ENCODE results near the gene HTRA3. TPM values are rescaled to one million over a fixed set of nuclear protein-coding genes. Genes with fewer than 3 reads are reported as not detected.

The HTRA3 gene
- total RNA-seq, 4 donors from 2014 or later = 22.8 to 65.3 (median 29.5) TPM

DNA sequence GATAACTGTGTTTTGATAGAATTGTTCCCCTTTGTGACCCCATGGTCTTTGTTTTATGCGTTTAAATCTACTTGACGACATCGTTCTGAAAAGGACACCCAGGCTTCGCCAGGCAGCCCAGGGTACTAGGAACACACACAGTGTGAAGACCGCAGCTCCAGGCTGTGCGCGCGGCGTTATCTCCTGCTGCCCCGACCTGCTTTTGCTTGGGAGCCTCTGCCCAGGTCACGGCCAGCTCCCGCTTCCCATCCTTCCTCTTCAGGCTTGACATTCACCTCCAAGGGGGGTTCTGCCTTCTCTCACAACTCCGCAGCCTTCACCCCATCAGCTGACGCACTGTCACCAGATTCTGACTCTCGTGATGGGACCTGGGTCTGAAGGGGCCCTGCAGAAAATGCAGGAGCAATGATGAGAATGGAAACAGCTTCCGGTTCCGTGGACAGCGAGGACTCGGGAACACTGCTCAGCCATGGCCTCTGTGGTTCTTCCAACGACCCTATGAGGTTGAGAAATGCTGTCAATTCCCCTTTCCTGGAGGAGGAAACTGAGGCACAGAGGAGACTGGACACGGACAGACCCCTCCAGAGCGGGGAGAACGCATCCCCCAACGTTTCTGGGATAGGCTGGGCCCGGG is 536 bp upstream of the HTRA3 start:
- H3K4me1 ChIP-seq = peaks cover 0 to 12% of the 10 kb centered on the region in 2 donors
- no peaks in the 10 kb centered on the region for H3K9me3 ChIP-seq
- intact Hi-C loops (cut with DNase I; ENCODE audit: low total_unique reads) = no loop called here
- peak overlapping the region in 1 of 2 donors; percentile 54 for H3K4me3 ChIP-seq
- TF ChIP-seq POLR2A (IDR thresholded peaks at IDR 0.05) = no peak
- TF ChIP-seq, protein P1, sequence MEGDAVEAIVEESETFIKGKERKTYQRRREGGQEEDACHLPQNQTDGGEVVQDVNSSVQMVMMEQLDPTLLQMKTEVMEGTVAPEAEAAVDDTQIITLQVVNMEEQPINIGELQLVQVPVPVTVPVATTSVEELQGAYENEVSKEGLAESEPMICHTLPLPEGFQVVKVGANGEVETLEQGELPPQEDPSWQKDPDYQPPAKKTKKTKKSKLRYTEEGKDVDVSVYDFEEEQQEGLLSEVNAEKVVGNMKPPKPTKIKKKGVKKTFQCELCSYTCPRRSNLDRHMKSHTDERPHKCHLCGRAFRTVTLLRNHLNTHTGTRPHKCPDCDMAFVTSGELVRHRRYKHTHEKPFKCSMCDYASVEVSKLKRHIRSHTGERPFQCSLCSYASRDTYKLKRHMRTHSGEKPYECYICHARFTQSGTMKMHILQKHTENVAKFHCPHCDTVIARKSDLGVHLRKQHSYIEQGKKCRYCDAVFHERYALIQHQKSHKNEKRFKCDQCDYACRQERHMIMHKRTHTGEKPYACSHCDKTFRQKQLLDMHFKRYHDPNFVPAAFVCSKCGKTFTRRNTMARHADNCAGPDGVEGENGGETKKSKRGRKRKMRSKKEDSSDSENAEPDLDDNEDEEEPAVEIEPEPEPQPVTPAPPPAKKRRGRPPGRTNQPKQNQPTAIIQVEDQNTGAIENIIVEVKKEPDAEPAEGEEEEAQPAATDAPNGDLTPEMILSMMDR (IDR thresholded peaks at IDR 0.05) = no peak
- H3K36me3 ChIP-seq = no peaks in the 10 kb centered on the region
- peak overlapping the region; percentile 73 to 78 for H3K27ac ChIP-seq
- no peaks in the 10 kb centered on the region for H3K27me3 ChIP-seq
- DNase-seq = no peak

DNA sequence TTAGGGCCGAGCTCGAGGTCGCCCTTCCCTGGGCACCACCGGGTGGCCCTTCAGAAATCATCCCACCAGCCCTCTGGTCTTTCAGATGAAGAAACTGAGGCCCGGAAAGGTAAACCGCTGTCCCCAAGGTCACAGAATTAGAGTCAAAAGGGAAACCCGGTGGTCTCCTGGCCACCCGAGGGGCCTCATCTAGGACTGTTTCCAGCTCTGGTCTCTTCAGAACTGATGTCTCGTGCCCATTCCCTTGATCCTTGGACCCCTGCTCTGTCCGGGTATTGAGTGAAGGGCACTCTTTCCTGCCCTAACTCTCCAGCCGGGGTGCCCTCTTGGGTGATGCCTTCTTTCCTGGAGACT is 841 bp downstream of the HTRA3 start:
- Histone ChIP-seq H3K27me3 (no peaks in the 10 kb centered on the region), H3K36me3 (no peaks in the 10 kb centered on the region), H3K4me1 (peaks cover 2 to 12% of the 10 kb centered on the region in 2 donors), H3K27ac (peak overlapping the region; percentile 73 to 78), H3K4me3 (peak overlapping the region; percentile 23 to 54), H3K9me3 (no peaks in the 10 kb centered on the region)
- intact Hi-C loops (cut with DNase I; ENCODE audit: low total_unique reads) = loop anchor here (10.0 kb wide), 1 partner anchor 134 kb away; no protein-coding TSS in a partner anchor
- TF ChIP-seq, protein P1 (IDR thresholded peaks at IDR 0.05) = no peak
- no peak for TF ChIP-seq POLR2A (IDR thresholded peaks at IDR 0.05)
- DNase-seq = no peak

DNA sequence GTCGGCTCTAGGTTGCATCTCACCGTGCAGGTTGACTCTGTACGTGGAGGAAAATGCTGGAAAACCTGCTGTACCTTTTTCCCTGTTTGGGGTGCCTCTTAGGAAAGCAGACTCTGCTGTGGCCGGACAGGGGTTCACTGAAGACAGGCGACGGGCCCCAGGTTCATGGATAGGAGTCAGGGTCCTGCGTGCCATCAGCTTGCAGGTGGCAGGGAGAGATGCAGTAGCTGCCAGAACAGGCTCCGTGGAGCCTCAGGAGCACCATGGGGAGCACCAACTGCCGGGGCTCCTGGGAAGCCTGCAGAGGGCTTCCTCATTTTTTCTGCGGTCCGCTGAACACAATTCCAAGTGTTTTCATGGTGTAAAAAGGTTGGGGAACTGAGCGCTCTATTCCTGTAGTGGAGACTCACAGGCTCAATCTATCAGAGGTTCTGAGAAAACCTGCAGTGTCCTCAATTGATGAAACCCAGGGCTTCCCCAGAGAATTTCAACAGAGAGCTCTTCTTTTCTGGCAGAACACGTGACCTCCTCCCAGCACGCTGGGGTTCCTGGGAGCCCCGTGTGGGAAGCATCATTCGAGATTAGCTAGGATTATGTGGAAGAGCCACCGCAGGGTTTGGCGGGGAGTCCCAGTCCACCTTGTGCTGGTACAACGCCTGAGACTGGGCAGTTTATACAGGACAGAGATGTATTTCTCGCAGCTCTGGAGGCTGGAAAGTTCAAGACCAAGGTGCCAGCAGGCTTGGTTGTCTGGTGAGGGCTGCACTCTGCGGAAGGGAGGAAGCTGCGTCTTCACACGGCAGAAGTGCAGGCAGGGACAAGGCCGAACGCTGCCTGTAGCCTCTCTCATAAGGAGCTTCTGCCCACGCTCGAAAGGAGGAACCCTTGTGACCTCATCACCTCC is 1.6 kb downstream of the HTRA3 start:
- Histone ChIP-seq H3K4me3 (peak overlapping the region; percentile 23 to 54), H3K4me1 (peaks cover 4 to 12% of the 10 kb centered on the region in 2 donors), H3K27me3 (no peaks in the 10 kb centered on the region), H3K27ac (peak overlapping the region; percentile 73 to 78), H3K36me3 (no peaks in the 10 kb centered on the region), H3K9me3 (no peaks in the 10 kb centered on the region)
- DNase-seq = no peak
- intact Hi-C loops (cut with DNase I; ENCODE audit: low total_unique reads) = loop anchor here (10.0 kb wide), 1 partner anchor 134 kb away; no protein-coding TSS in a partner anchor
- no peak for TF ChIP-seq POLR2A (IDR thresholded peaks at IDR 0.05)
- TF ChIP-seq, protein P1 (IDR thresholded peaks at IDR 0.05) = no peak

DNA sequence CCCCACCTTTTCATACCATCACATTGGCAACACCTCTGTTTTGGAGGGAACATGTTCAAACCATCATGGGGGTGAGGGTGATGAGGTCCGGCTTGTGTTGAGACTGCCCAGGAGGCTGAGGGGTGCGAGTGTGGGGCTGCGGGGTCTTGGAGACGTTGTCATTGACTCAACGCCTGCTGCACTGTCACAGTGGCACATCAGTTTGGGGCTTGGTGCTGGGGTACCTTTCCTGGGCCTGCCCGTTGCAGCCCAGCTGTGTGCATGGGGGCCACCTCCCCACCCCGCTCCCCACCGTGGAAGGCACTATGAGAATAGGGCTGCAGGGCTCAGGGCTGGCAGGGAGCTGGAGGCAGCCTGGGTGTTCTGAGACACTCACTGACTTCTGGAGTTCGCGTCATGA is 2.3 kb downstream of the HTRA3 start:
- H3K4me3 ChIP-seq = no peak overlapping the region
- intact Hi-C loops (cut with DNase I; ENCODE audit: low total_unique reads) = loop anchor here (10.0 kb wide), 1 partner anchor 133 kb away; no protein-coding TSS in a partner anchor
- no peaks in the 10 kb centered on the region for H3K27me3 ChIP-seq
- H3K9me3 ChIP-seq = no peaks in the 10 kb centered on the region
- TF ChIP-seq, protein P1 (IDR thresholded peaks at IDR 0.05) = no peak
- H3K36me3 ChIP-seq = no peaks in the 10 kb centered on the region
- DNase-seq = no peak
- peaks cover 4 to 12% of the 10 kb centered on the region in 2 donors for H3K4me1 ChIP-seq
- H3K27ac ChIP-seq = peak overlapping the region; percentile 73 to 78

Measured in uterus (tissue), 4 donors.